SIG-M5 (cell line): ENCODE results near the gene RYR2.
"Not testable (repeated sequence)": the region's sequence is repeated elsewhere in the genome, so short reads cannot be mapped to it uniquely, and the experiment has no call there.

Experiments
- DNase-seq: peaks from one replicate; lab custom pipeline; 2025; lab: John Stamatoyannopoulos, UW

RYR2 gene

DNA sequence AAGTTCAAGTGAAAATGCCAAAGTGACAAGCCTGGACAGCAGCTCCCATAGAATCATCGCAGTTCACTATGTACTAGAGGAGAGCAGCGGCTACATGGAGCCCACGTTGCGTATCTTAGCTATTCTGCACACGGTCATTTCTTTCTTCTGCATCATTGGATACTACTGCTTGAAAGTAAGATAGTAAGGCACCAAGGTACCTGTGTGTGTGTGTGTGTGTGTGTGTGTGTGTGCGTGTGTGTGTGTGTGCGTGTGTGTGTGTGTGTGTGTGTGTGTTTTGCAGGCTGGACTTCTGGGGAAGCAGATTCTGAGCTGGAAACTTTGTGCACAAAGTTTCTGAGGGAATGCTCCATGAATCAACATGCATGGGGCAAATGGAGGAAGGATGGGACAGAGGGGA is 750.2 kb downstream of the RYR2 start:
- DNase-seq, result no peak

DNA sequence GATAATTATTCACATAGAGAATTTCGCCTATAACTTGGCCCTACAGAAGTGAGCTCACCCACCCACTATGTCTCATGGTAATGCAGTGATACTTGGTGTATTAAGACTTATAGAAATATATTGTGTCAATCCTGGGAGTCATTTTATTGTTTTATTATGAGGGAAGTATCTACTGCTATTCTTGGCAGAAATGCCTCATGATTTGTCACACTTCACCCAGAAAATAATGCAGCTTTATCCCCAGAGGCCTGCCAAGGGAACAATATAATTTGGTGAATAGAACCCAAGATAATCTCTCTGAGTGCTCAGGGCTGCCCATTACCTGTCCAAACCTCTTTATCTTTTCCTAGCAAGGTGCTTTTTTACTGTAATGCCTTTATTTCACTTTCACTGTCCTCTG is 750.7 kb downstream of the RYR2 start:
- no peak for DNase-seq

DNA sequence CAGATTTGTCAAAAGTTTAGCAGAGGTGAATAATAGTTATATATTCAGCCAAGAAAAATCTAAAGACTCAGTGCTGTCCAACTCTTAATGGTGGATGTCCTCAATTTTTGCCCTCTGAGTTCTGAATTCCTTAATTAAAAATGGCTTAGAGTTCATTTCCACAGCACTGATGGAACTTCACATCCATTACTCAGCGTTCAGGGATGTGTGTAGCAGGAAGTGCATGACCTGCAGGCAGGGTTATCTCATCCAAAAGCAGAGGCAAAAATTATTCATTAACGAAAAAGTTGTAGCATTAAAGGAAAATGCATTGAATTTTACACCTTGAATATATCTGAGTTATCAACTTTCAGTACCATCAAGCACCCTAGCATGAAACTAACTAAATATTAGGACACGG is 752.1 kb downstream of the RYR2 start:
- DNase-seq, result no peak

DNA sequence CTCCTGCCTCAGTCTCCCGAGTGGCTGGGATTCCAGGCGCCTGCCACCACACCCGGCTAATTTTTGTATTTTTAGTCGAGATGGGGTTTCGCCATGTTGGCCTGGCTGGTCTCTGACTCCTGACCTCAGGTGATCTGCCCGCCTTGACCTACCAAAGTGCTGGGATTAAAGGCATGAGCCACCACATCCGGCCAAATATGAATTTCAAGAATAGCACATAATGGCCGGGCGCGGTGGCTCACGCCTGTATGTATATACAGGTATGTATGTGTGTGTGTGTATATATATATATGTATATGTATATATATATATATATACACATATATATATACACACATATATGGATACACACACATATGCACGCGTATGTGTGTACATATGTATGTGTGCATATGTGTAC is 753.6 kb downstream of the RYR2 start:
- no peak for DNase-seq

DNA sequence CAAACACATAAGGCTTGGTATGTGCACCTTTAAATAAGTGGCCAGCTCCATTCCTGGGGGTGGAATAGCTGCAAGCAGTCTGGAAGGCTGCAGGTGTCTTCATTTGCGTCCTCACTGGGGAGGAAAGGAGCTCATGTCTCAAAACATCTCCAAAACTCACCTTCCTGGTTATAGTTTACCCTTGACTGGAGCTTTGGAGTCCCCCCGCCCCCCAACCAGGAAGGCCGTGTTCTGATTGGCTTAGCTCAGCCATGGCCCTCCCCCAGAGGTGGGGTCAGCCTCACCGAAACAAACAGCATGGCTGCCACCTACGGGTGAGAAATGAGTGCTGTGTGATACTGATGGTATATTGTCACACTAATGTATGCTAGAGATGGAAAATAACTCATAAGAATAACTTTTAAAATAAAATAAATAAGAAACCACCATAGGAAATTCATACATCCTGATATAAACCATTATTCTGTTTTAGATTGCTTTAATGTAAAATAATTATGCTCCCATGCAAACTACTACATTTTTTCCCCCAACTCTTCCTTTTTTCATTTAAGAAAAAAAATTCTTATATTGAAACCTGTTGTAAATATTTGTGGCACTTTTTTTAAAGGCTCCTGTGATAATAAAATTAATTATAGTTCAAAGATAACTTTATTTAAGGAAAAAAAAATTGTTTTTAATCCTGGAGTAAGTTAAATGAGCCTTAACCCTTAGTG is 757.9 kb downstream of the RYR2 start:
- no peak for DNase-seq

DNA sequence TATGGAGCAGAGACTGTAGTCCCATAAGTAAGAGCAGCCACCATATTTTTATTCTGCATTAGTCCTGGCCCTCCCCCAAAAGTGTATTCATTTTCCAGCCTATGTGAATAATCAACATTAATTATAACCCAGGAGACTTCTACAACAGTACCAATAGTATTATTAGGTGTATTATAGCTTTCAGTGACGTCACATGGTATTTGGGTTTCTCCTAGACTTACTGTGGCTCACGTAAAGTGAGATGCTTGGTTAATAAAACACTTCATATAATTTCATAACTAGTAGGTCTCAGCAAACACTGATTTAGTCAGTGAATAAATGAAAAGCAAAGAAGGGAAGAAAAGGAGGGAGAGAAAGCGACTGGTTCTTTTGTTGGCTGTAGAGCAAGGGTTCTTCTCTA is 762.5 kb downstream of the RYR2 start:
- no peak for DNase-seq

DNA sequence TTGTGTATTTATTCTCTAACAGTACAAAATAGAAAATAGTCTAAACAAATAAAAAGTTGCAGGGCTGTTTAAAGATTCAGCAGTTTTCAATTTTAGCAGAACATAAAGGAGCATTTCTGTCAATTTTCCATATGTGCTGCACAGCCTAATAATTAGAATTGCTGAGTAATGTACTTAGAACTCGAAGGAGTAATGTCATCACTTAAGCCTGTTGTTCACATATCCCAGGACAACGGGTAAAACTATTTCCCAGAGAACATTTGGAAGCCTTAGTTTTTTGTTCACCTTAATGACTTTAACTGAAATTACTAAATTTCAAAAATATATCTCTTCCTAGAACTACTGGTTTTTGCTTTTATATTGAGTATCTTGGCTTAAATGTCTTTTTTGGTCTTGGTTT is 767.1 kb downstream of the RYR2 start:
- DNase-seq, result no peak

DNA sequence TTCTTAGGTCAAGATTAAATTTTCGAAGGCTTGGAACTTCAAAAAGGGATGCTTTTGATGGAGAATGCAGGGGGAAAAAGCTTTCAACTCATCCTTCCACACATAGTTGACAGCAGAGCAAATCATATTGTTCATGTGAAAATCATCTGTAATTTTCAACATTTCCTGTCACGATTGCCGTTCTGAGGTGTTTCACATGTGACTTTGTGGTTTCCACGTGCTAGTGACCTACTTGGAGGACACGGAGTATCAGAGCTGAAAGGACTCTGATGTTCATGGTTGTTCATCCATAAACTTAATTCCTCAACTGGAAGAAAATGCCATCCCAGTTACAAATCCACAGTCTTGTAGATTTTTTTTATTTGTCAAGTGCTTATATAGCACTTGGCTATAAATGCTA is 769.6 kb downstream of the RYR2 start:
- no peak for DNase-seq

DNA sequence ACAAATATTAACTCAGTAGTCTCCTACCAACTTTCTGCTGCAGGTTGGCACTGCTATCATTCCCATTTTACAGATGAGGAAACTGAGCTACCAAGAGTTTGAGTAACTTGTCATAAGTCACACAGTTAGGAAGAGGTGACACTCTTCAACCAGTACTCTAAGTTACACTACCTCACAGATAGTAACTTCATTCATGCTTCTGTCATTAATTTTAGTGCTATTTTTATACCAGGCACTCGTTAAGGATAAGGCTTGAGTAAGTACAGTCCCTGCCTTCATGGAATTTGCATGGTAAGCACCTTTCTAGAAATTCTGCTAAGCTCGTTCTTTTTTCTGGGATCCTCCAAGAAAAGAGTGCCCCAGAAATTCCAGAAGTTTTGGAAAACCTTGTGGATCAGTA is 770.1 kb downstream of the RYR2 start:
- no peak for DNase-seq

DNA sequence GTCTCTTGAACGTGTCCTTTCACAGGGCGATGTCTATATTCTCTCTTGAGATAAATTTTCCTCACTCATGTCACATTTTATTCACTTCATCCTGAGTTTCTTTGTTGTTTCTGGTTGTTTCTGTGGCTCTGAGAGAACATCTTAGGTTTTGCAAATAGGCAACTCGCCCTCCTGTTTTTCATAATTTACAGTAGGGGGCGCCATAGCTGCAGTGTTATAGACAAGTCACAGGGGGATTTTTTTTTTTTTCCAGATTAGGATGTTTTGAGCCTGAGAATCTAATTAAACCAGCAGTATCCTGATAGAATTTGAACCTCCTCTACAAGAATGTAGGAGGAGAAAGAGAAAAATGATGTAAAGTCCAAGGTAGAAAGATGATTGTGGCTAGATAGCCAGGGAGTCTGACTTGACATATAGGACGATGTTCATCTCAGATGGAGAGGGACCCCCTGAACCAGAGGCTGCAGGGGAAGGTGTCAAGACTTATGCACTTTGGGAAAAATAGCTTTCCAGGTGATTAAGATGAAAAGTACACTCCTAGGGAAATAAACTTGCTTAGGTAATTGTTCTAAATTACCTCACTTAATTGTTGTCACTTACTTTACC is 772.4 kb downstream of the RYR2 start:
- no peak for DNase-seq

DNA sequence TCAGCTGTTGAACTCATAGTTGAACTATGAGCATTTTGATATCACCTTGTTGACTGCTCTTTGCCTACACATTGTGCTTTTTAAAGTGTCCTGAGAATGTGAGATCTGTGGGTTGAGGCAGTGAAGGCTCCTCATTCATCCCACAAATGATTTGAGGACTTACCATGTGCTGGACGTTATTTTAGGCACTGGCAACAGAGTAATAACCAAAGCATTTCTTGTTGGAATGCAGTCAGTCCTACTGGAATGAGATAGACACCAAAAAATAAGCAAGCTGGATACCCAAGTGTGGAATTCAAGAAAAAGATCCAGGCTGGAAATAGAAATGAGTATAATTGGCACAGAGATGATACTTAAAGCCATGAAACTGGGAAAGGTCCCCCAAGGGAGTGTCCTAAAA is 775.3 kb downstream of the RYR2 start:
- DNase-seq, result no peak

DNA sequence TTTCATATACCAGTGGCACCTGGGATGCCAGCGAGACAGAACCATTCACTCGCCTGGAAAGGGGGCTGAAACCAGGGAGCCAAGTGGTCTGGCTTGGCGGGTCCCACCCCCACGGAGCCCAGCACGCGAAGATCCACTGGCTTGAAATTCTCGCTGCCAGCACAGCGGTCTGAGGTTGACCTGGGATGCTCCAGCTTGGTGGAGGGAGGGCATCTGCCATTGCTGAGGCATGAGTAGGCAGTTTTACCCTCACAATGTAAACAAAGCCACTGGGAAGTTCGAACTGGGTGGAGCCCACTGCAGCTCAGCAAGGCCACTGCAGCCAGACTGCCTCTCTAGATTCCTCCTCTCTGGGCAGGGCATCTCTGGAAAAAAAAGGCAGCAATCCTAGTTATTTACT is 778.6 kb downstream of the RYR2 start:
- DNase-seq, result not testable (repeated sequence)

DNA sequence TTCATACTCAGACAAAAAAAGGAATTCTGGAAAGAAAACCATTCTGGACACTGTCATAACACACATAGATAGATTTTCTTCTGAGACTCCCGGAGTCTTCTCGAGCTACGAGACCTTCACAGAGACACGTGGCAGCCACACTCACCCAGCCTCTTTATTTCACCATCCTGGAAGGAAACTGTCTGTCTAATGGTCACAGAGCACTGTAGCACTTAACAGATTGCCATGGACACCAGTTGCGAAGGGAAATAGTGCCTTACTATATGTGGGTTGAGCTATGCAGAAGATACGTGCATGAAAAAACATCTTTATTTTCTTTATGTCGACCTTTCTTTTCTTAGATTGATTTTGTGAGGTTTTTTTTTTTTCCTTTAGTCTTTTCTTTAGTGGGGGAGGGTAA is 790.9 kb downstream of the RYR2 start:
- DNase-seq, result no peak

DNA sequence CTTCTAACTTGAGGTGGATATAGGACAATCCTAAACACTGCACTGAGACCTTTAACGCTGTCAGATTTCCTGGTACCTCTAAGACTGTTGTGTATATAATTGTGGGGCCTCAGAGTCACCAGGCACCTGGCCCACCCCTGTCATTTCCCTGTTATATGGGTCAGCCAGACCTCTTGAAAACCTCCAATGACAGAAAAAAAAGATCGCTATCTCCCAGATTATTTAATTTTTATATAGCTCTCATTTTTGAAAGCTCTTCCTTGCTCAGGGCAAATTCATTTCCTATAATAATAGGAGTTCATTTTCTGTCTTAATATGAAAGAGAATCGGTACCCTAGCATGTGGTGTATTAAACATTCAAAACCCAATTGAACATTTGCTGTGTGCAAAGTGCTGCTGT is 792.1 kb downstream of the RYR2 start:
- no peak for DNase-seq

DNA sequence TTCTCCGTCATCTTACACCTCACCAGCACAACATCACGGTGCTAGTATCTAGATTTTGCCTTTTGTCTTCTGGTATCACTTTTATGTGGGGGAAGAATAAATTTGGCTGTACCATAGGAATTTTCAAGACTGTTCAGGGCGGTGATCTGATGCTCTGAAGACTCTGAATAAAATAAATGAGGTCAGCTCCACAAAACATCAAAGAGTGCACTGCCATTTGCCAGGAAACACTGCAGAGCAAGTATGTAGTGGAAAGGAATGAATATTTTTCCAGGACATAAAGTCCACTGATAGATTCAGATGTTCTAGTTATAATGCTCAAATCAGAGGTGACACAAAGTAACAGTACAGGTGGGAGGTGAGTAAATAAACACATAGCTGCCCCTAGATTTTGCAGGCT is 792.5 kb downstream of the RYR2 start:
- DNase-seq, result no peak

DNA sequence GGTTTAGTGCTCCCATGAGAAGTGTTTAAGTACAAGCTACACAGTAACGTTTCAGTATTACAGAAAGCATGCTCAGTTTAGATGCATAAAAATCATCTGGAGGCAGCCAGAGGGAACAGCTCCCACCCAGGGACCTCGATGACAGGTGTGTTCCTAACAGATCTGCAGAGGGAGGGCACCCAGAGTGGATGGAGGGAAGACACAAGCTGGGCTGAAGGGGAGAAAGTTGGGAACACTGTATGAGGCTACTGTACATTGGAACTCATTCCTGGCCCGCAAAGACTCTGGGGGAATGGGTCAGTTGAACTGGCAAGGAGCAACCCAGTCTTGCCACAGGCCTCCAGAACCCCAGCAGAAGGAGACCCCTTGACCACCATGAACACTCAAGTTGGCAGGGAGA is 796.3 kb downstream of the RYR2 start:
- no peak for DNase-seq

DNA sequence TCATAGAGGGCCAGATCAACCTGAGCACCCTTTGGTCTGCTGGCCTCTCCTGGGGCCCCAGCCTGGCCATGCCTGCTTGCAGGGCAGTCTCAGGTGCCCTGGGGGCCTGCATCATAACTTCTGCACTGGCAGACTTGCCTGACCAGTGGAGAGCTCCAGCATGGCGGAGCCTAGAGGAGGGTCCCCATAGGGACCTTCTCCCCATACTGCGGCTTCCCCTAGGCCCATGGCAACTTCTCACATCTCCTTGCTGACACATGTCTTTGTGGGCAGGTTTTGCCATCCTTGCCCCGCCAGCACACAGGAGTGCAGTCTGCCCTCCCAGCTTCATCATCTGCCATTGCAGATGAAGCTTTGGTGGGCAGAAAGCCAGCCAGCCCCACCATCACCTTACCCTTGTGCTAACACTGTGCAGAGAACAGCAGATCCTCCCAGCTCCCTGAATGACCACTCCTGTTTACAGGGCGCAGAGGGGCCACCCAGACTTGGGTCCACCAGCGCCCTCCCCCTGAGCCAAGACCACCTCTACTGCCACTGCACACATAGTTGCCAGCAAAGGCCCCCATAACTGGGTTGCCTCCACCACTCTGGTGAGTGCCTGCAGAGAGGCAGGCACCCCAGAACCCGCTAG is 797.0 kb downstream of the RYR2 start:
- no peak for DNase-seq

DNA sequence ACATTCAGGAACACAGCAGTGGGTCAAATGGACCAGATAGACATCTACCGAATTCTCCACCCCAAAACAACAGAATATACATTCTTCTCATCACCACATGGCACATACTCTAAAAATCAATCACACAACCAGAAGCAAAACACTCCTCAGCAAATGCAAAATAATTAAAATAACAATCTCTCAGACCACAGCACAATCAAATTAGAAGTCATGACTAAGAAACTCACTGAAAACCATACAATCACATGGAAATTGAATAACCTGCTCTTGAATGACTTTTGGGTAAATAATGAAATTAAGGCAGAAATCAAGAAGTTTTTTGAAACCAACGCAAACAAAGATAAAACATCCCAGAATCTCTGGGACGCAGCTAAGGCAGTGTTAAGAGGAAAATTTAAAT is 799.5 kb downstream of the RYR2 start:
- no peak for DNase-seq

DNA sequence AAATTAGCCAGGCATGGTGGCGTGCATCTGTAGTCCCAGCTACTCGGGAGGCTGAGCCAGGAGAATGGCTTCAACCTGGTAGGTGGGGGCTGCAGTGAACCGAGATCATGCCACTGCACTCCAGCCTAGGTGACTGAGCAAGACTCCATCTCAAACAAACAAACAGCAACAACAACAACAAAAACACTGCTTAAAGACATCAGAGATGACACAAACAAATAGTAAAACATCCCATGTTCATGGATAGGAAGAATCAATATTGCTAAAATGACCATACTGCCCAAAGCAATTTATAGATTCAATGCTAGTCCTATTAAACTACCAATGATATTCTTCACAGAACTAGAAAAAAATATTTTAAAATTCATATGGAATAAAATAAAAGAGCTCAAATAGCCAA is 801.5 kb downstream of the RYR2 start:
- DNase-seq, result not testable (repeated sequence)

DNA sequence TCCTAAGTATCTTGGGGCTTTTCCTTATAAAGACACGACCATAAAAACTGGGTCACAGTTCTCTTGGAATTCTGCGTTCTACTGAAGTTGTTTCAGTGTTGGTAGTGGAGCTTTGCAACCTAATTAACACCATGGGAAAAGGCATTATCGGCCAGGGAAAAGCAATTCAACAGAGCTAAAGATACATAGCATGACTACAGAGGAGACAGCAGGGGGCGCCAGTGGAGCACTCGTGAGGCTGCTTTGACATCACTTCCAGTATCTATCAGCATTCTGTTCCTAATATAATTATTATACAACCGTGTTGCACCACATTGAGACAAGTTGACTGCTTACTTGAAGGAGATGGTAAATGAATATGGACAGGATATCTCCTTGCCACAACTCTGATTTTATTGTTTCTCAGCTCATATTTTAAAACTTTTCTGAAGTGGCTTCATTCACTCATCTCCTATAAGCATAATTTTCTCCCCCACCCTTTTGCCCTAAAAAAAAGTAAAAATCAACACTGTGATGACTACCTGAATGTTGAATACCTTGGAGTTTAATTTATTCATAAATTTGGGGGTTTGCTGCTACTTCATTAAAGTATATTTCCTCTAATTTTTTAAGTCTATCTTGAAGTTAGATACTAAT is 809.3 kb downstream of the RYR2 start:
- no peak for DNase-seq

DNA sequence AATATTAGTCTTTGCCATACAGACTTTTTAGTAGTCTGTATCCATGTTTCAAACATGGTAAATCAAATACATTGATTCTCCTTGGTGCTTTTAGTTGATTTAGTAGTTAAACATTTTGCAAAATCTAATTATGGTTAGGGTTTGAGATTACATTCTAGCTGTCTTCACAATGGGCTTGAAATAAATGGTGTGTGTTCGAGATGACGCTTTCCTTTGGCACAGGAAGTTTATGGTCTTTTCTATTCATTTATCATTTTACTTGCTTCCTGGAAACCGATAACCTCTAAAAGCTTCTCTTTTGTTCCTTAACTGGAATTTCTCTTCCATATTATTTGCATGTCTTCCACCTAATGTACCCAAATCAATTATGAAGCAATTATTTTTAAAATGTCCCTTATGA is 810.4 kb downstream of the RYR2 start:
- no peak for DNase-seq

DNA sequence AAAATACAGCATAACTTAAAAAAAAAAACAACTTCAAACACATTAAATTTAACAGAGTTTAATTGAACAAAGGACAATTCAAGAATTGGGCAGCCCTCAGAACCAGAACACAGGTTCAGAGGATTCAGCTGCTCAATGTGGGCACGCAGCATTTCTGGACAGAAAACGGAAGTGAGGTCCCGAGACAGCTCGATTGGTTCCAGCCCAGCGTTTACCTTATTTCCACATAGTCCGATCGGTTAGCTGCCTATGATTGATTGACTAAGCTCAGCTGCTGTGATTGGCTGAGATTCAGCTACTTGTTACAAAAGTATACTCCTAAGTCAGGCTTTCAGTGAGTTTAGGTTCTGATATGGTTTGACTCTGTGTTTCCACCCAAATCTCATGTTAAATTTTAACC is 815.5 kb downstream of the RYR2 start:
- no peak for DNase-seq

DNA sequence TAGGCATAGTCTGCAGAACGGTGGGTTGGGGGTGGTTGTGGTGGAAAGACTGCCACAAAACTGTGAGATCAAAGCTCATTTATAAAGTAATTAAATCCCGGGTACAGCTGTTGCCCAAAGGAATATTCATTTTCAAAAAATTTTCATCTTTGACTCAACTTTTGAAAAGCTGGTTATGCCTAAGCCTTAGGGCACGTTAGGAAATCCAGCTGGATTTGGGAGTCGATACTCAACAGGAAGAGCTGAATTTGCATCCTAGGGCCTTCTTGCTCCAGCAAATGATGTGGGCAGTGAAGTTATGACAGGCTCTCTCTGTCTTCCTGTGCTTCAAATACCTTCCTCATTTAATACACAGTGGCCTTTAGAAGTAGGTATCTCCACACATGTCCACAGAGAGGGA is 817.0 kb downstream of the RYR2 start:
- no peak for DNase-seq
